Kidney (tissue), 14 donors: Measurements from ENCODE around the gene RGS6. TPM values are rescaled to one million over a fixed set of nuclear protein-coding genes. Genes with fewer than 3 reads are reported as not detected.

Experiments used
- DNase-seq, 5 donors: peaks; one replicate each; pipeline ENCODE4 v3.0.0-alpha.2; 2013 to 2020
- FAIRE-seq: peaks from 2 replicates; lab custom pipeline; 2012; peaks lifted over from hg19 to GRCh38; lab: Jason Lieb, UNC
- H3K27ac ChIP-seq, 2 donors: one replicate each; pipeline ENCODE4 v1.7.0; 2013; ENCODE audit warnings: low read depth in 2 of 2, low read length in 2 of 2, inconsistent platforms in 1 of 2
- H3K27me3 ChIP-seq: one replicate; pipeline ENCODE4 v1.7.1; 2013; ENCODE audit warnings: low read length, inconsistent platforms; ENCODE audit not compliant: control insufficient read depth, insufficient read depth
- H3K36me3 ChIP-seq, 3 donors: one replicate each; pipeline versions ENCODE4 v1.7.0 to v1.7.1; 2013; ENCODE audit warnings: low read length in 3 of 3, control low read depth in 1 of 3, inconsistent platforms in 1 of 3; ENCODE audit not compliant: insufficient read depth in 3 of 3, control insufficient read depth in 2 of 3
- H3K4me1 ChIP-seq, 3 donors: one replicate each; pipeline versions ENCODE4 v1.7.0 to v1.7.1; 2013; ENCODE audit warnings: low read length in 3 of 3, inconsistent platforms in 1 of 3, low read depth in 1 of 3; ENCODE audit not compliant: control insufficient read depth in 2 of 3, insufficient read depth in 2 of 3
- H3K4me3 ChIP-seq, 3 donors: one replicate each; pipeline versions ENCODE4 v1.7.0 to v1.8.1; 2013; ENCODE audit warnings: low read length in 3 of 3, control low read depth in 1 of 3, inconsistent platforms in 1 of 3
- H3K9ac ChIP-seq, 3 donors: one replicate each; pipeline versions ENCODE4 v1.7.0 to v1.7.1; 2013; ENCODE audit warnings: low read length in 3 of 3, control low read depth in 1 of 3, inconsistent platforms in 1 of 3
- H3K9me3 ChIP-seq, 3 donors: one replicate each; pipeline versions ENCODE4 v1.7.0 to v1.7.1; 2013; ENCODE audit warnings: low read length in 3 of 3, control low read depth in 1 of 3, inconsistent platforms in 1 of 3; ENCODE audit not compliant: control insufficient read depth in 2 of 3, insufficient read depth in 1 of 3
- intact Hi-C: fragments of 100-400 bp; cut with DNase I; formaldehyde crosslinking; loops from one replicate; pipeline ENCODE4 v1.11.1; 2022
- polyA plus RNA-seq: library from polyadenylated mRNA; stranded (reverse); fragments of 350-450 nt; fragmentation: Illumina TruSeq; extraction: RNeasy Lipid Tissue Mini Kit (QIAGEN cat#74804); gene quantifications from one replicate; pipeline ENCODE4 v1.2.3, GENCODE V29; 2014; ENCODE audit warnings: low read depth, low replicate concordance; ENCODE audit not compliant: insufficient read depth
- total RNA-seq: library from RNA; stranded (reverse); fragmentation: NEBNext Ultra II Directional; extraction: Animal tissue kit (Norgen Biotek cat#: 25700); gene quantifications from one replicate; pipeline ENCODE4 v1.2.1, GENCODE V29; 2021
- TF ChIP-seq, protein P1 (sequence below): IDR thresholded peaks from 3 replicates; pipeline ENCODE4 v1.5.1; 2012; ENCODE audit warnings: mild to moderate bottlenecking, moderate library complexity, borderline replicate concordance; ENCODE audit not compliant: insufficient read depth; ENCODE audit errors: extremely low read depth
- donor health status: control.
- donor health status: control.
- donor health status: control.
- donor health status: control.
- donor health status: control.
- donor health status: DM: yes; HTN: yes; CAD: no.
- donor health status: Normal renal cell carcinoma (clear cell type).

RGS6 gene
- total and polyA plus RNA-seq, 2 donors from 2014 or later = 1.1 to 1.4 TPM

DNA sequence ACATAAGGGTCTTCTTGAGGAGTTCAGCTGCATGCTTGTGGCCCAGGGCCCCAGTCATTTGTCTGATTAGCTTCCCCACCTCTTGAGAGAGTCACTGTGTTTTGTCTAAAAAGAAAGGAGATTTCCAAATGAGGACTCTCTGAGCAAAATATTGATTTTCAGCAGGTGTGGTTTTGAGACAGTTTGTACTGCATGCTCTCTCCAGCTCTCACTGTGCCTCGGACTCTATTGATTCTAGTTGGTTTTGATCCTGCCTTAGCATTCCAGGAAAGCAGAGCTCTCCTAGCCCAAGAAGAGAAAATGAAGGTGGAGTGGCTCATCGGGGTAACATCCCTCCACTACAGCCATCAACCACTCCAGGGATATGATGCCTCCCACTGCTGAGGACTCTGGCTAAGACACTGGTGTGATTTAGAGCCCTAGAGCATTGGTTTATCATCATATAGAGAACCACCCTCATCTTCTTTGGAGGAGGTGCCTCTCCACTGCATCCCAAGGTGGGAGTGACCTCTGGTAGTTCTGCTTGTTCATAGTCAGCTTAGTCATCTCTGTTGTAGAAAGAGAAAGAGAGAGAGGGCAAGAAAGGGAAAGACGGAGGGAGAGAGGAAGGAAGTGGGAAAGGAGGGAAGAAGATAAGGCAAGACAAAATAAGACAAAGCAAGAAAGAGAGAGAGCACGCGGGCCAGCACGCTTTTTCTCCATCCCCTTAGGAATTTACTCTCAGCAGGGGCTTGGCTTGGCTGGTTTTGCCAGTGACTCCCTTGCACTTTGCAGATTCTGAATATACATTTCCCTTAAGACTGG, 596.0 kb downstream of the RGS6 start:
- TF ChIP-seq, protein P1, sequence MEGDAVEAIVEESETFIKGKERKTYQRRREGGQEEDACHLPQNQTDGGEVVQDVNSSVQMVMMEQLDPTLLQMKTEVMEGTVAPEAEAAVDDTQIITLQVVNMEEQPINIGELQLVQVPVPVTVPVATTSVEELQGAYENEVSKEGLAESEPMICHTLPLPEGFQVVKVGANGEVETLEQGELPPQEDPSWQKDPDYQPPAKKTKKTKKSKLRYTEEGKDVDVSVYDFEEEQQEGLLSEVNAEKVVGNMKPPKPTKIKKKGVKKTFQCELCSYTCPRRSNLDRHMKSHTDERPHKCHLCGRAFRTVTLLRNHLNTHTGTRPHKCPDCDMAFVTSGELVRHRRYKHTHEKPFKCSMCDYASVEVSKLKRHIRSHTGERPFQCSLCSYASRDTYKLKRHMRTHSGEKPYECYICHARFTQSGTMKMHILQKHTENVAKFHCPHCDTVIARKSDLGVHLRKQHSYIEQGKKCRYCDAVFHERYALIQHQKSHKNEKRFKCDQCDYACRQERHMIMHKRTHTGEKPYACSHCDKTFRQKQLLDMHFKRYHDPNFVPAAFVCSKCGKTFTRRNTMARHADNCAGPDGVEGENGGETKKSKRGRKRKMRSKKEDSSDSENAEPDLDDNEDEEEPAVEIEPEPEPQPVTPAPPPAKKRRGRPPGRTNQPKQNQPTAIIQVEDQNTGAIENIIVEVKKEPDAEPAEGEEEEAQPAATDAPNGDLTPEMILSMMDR = no peak
- FAIRE-seq = no peak

GRCh38 chr14:72528863-72529175, 596.6 kb downstream of the RGS6 start:
- DNase-seq (no peak), FAIRE-seq (no peak)
- no peak overlapping the region for H3K27ac ChIP-seq
- H3K4me1 ChIP-seq = no peaks in the 10 kb centered on the region
- H3K36me3 ChIP-seq = no peaks in the 10 kb centered on the region
- intact Hi-C loops = no loop called here
- no peak overlapping the region for H3K9ac ChIP-seq
- TF ChIP-seq, protein P1 = no peak
- no peak overlapping the region for H3K4me3 ChIP-seq
- no peaks in the 10 kb centered on the region for H3K27me3 ChIP-seq
- peaks cover 0 to 12% (median 0%) of the 10 kb centered on the region in 3 donors for H3K9me3 ChIP-seq

More for the DNA sequence above, 596.0 kb downstream of the RGS6 start:
- Histone ChIP-seq H3K9me3 (peaks cover 0 to 7% (median 0%) of the 10 kb centered on the region in 3 donors), H3K4me1 (no peaks in the 10 kb centered on the region), H3K4me3 (no peak overlapping the region), H3K9ac (no peak overlapping the region), H3K27ac (no peak overlapping the region), H3K27me3 (no peaks in the 10 kb centered on the region), H3K36me3 (no peaks in the 10 kb centered on the region)
- no peak for DNase-seq
- intact Hi-C loops = no loop called here

- H3K9me3 ChIP-seq = peaks cover 0 to 12% (median 0%) of the 10 kb centered on the region in 3 donors
- no peaks in the 10 kb centered on the region for H3K4me1 ChIP-seq
- TF ChIP-seq, protein P1 = no peak
- H3K9ac ChIP-seq = no peak overlapping the region
- H3K4me3 ChIP-seq = no peak overlapping the region
- FAIRE-seq (no peak), DNase-seq (no peak)
- H3K27me3 ChIP-seq = no peaks in the 10 kb centered on the region
- H3K36me3 ChIP-seq = no peaks in the 10 kb centered on the region
- H3K27ac ChIP-seq = no peak overlapping the region
- intact Hi-C loops = no loop called here
Measured at GRCh38 chr14:72532686-72533454, 600.6 kb downstream of the RGS6 start.
